GM18499 (cell line): ENCODE data around the gene PCDHA7.
"Not testable (repeated sequence)": the region's sequence is repeated elsewhere in the genome, so short reads cannot be mapped to it uniquely, and the experiment has no call there.

Experiments used
- ATAC-seq: cut with Tn5 transposase; IDR thresholded peaks from one replicate; pipeline ENCODE4 v1.9.1; 2021; ENCODE audit warnings: moderate number of reproducible peaks; ENCODE audit not compliant: insufficient read depth, unreplicated experiment

Gene PCDHA7, protein sequence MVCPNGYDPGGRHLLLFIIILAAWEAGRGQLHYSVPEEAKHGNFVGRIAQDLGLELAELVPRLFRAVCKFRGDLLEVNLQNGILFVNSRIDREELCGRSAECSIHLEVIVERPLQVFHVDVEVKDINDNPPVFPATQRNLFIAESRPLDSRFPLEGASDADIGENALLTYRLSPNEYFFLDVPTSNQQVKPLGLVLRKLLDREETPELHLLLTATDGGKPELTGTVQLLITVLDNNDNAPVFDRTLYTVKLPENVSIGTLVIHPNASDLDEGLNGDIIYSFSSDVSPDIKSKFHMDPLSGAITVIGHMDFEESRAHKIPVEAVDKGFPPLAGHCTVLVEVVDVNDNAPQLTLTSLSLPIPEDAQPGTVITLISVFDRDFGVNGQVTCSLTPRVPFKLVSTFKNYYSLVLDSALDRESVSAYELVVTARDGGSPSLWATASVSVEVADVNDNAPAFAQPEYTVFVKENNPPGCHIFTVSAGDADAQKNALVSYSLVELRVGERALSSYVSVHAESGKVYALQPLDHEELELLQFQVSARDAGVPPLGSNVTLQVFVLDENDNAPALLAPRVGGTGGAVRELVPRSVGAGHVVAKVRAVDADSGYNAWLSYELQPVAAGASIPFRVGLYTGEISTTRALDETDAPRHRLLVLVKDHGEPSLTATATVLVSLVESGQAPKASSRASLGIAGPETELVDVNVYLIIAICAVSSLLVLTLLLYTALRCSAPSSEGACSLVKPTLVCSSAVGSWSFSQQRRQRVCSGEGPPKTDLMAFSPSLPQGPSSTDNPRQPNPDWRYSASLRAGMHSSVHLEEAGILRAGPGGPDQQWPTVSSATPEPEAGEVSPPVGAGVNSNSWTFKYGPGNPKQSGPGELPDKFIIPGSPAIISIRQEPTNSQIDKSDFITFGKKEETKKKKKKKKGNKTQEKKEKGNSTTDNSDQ

GRCh38 chr5:140833993-140834392 lies at the start of gene PCDHA7:
Gene PCDHA7 (plus strand): TSS chr5:140834269. CDS start chr5:140834384, 115 bp downstream.
- ATAC-seq, result no peak

GRCh38 chr5:140785905-140786686 lies 48.0 kb upstream of the PCDHA7 start, which contains the start of gene PCDHA1:
Gene PCDHA1 (plus strand): TSS chr5:140786140.
- no peak for ATAC-seq

- ATAC-seq, result not testable (repeated sequence)
These were observed 46.6 kb upstream of the PCDHA7 start for GRCh38 chr5:140787422-140787821.

- ATAC-seq, result not testable (repeated sequence)
These were observed 46.1 kb upstream of the PCDHA7 start for GRCh38 chr5:140787849-140788504.

GRCh38 chr5:140791089-140791488 lies 43.0 kb upstream of the PCDHA7 start:
- ATAC-seq, result no peak

DNA sequence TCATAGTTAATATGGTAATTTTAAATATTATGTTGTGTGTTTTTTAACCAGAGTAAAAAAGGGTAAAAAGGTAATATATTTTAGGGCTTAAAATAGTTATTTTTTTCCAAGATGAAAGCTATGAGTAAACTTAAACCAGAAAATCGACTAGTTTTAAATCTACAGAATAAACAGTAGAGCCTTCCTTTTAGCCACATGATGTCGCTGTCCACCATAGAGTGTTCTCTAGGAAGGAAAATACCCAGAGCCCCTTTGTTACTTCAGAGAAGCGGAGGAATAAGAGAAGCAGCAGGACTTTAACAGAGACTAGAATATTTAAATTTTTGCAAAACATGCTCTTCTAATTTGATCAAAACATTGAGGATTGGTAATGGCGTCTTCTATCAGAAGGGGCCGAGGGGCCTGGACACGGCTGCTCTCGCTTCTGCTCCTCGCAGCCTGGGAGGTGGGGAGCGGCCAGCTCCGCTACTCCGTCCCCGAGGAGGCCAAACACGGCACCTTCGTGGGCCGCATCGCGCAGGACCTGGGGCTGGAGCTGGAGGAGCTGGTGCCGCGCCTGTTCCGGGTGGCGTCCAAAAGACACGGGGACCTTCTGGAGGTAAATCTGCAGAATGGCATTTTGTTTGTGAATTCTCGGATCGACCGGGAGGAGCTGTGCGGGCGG lies 39.3 kb upstream of the PCDHA7 start, which contains the start of gene PCDHA2:
TSS of gene PCDHA2 (plus strand) at position 258 of the 664 bp plus-strand sequence.
- no peak for ATAC-seq

GRCh38 chr5:140795259-140795641 lies 38.8 kb upstream of the PCDHA7 start:
- ATAC-seq, result no peak

DNA sequence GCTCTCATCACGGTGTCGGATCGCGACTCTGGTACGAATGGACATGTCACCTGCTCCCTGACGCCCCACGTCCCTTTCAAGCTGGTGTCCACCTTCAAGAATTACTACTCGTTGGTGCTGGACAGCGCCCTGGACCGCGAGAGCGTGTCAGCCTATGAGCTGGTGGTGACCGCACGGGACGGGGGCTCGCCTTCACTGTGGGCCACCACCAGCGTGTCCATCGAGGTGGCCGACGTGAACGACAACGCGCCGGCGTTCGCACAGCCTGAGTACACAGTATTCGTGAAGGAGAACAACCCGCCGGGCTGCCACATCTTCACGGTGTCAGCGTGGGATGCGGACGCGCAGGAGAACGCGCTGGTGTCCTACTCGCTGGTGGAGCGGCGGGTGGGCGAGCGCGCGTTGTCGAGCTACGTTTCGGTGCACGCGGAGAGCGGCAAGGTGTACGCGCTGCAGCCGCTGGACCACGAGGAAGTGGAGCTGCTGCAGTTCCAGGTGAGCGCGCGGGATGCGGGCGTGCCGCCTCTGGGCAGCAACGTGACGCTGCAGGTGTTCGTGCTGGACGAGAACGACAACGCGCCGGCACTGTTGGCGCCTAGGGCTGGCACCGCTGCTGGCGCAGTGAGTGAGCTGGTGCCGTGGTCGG lies 37.9 kb upstream of the PCDHA7 start:
- ATAC-seq, result not testable (repeated sequence)

- no peak for ATAC-seq
These were observed 37.4 kb upstream of the PCDHA7 start for GRCh38 chr5:140796718-140797095.

- ATAC-seq, result no peak
These were observed 33.1 kb upstream of the PCDHA7 start, which contains the start of gene PCDHA3 for GRCh38 chr5:140800816-140801493. Gene PCDHA3 (plus strand): TSS chr5:140801057.

DNA sequence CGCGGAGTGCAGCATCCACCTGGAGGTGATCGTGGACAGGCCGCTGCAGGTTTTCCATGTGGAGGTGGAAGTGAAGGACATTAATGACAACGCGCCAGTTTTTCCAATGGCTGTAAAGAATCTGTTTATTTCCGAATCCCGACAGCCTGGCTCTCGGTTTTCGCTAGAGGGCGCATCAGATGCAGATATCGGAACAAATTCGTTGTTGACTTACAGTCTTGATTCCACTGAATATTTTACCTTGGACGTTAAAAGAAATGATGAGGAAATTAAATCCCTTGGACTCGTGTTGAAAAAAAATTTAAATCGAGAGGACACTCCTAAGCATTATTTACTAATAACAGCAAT lies 32.6 kb upstream of the PCDHA7 start:
- no peak for ATAC-seq

- ATAC-seq, result not testable (repeated sequence)
These were observed 31.7 kb upstream of the PCDHA7 start for GRCh38 chr5:140802381-140802780.

- ATAC-seq, result no peak
These were observed 31.2 kb upstream of the PCDHA7 start for GRCh38 chr5:140802781-140803271.

DNA sequence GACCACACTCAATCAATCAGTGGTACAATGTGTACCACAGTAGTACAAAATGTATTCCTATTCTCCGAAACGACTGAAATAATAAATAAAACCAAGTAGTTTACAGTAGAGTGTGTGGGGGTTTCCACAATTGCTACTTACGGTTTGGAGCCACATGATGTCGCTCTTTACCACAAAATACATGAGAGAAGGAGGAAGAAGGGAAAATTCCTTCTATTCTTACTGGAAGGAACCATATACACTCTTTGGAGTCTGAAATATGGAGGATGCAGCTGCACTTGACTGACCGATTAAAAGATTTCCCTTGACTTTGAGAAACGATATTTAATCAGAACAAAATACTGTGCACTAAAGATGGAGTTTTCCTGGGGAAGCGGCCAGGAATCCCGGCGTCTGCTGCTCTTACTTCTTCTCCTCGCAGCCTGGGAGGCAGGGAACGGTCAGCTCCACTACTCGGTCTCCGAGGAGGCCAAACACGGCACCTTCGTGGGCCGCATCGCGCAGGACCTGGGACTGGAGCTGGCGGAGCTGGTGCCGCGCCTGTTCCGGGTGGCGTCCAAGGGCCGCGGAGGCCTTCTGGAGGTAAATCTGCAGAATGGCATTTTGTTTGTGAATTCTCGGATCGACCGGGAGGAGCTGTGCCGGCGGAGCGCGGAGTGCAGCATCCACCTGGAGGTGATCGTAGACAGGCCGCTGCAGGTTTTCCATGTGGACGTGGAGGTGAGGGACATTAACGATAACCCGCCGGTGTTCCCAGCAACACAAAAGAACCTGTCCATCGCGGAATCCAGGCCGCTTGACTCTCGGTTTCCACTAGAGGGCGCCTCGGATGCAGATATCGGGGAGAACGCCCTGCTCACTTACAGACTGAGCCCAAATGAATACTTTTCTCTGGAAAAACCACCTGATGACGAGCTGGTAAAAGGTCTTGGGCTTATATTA lies 27.0 kb upstream of the PCDHA7 start, which contains the start of gene PCDHA4:
TSS of gene PCDHA4 (plus strand) at position 235 of the 942 bp plus-strand sequence.
- no peak for ATAC-seq

GRCh38 chr5:140808241-140808888 lies 25.7 kb upstream of the PCDHA7 start:
- ATAC-seq, result not testable (repeated sequence)

DNA sequence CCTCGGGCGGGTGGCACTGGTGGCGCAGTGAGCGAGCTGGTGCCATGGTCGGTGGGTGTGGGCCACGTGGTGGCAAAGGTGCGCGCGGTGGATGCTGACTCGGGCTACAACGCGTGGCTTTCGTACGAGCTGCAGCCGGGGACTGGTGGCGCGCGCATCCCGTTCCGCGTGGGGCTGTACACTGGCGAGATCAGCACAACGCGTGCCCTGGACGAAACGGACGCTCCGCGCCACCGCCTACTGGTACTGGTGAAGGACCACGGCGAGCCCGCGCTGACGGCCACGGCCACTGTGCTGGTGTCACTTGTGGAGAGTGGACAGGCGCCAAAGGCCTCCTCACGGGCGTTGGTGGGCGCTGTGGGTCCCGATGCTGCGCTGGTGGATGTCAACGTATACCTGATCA lies 25.2 kb upstream of the PCDHA7 start:
- ATAC-seq, result no peak
